Measurements from ENCODE around the gene ZNF512. TPM values are rescaled to one million over a fixed set of nuclear protein-coding genes. Genes with fewer than 3 reads are reported as not detected.

The ZNF512 gene
- total RNA-seq, 1 experiment from 2014 or later, result 28.6 TPM

DNA sequence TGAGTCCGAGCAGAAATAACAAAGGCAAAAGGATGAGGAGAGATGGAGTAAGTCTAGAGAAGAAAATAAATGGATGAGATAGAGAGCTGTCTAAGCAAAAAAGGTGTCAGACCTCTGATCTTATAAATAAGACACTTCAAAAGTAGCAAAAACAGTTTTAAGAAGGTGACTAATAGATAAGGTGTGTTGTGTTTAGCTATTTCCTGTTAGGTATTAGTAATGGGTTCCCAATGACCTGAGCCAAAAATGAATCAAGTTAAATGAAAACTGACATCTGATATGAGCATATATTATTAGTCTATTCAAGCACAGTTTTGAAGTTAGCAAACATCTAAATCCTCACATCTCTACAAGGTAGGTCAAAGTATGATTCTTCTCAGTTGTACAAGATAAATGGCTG, 69.9 kb downstream of the ZNF512 start:
- intact Hi-C loops (cut with micrococcal nuclease; ENCODE audit: unreplicated experiment), result no loop called here
- TF ChIP-seq, protein P1, sequence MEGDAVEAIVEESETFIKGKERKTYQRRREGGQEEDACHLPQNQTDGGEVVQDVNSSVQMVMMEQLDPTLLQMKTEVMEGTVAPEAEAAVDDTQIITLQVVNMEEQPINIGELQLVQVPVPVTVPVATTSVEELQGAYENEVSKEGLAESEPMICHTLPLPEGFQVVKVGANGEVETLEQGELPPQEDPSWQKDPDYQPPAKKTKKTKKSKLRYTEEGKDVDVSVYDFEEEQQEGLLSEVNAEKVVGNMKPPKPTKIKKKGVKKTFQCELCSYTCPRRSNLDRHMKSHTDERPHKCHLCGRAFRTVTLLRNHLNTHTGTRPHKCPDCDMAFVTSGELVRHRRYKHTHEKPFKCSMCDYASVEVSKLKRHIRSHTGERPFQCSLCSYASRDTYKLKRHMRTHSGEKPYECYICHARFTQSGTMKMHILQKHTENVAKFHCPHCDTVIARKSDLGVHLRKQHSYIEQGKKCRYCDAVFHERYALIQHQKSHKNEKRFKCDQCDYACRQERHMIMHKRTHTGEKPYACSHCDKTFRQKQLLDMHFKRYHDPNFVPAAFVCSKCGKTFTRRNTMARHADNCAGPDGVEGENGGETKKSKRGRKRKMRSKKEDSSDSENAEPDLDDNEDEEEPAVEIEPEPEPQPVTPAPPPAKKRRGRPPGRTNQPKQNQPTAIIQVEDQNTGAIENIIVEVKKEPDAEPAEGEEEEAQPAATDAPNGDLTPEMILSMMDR (IDR thresholded peaks at IDR 0.05; ENCODE audit: unreplicated experiment), result no peak
- peak overlapping the region; percentile 12 for H3K27ac Mint-ChIP-seq (ENCODE audit: unreplicated experiment)
- H3K36me3 Mint-ChIP-seq (ENCODE audit: insufficient read depth, unreplicated experiment), result peaks cover 47% of the 10 kb centered on the region
- H3K4me1 Mint-ChIP-seq (ENCODE audit: low read depth, unreplicated experiment), result peaks cover 23% of the 10 kb centered on the region
- H3K4me3 Mint-ChIP-seq (ENCODE audit: low read depth, unreplicated experiment), result no peak overlapping the region
- DNase-seq, result no peak
- BruUV-seq (replicated peaks), result no TSS peak
- H3K9me3 Mint-ChIP-seq (ENCODE audit: low read depth, unreplicated experiment), result no peaks in the 10 kb centered on the region
- CTCF ChIA-PET, result interaction anchor here (1.0 kb wide), 1 partner anchor 11 kb away, joined by 4 read pairs; the partner anchor contains the start of genes SLC4A1AP and SUPT7L
- H3K27me3 Mint-ChIP-seq (ENCODE audit: unreplicated experiment), result no peaks in the 10 kb centered on the region

DNA sequence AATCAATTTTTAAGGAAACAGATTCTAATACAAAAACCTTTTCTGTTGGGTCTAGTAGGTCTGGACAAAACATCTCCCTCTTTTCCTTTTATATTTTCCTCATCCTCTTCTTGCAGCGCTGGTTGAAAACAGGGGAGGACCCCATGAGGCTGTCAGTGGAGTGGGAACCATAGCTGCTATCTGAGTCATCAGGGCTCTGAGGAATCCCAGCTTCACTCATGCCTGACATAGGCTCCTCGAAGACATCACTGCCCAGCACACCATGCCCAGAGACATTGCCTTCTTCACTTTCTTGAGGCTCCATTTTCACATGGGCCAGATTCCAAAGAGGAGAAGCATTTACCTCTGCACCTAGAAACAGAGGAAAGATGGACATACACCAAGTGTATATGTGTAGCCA, 70.6 kb downstream of the ZNF512 start:
- Mint-ChIP-seq H3K27me3 (ENCODE audit: unreplicated experiment) (no peaks in the 10 kb centered on the region), H3K4me3 (ENCODE audit: low read depth, unreplicated experiment) (no peak overlapping the region), H3K36me3 (ENCODE audit: insufficient read depth, unreplicated experiment) (peaks cover 45% of the 10 kb centered on the region), H3K27ac (ENCODE audit: unreplicated experiment) (no peak overlapping the region), H3K9me3 (ENCODE audit: low read depth, unreplicated experiment) (no peaks in the 10 kb centered on the region), H3K4me1 (ENCODE audit: low read depth, unreplicated experiment) (peaks cover 23% of the 10 kb centered on the region)
- BruUV-seq (replicated peaks), result no TSS peak
- TF ChIP-seq, protein P1 (IDR thresholded peaks at IDR 0.05; ENCODE audit: unreplicated experiment), result no peak
- no peak for DNase-seq
- CTCF ChIA-PET, result interaction anchor here (0.7 to 1.0 kb wide), 2 partner anchors 10 to 29 kb away, joined by 3 to 4 read pairs; partner anchors contain the start of genes SLC4A1AP and SUPT7L
- intact Hi-C loops (cut with micrococcal nuclease; ENCODE audit: unreplicated experiment), result no loop called here

DNA sequence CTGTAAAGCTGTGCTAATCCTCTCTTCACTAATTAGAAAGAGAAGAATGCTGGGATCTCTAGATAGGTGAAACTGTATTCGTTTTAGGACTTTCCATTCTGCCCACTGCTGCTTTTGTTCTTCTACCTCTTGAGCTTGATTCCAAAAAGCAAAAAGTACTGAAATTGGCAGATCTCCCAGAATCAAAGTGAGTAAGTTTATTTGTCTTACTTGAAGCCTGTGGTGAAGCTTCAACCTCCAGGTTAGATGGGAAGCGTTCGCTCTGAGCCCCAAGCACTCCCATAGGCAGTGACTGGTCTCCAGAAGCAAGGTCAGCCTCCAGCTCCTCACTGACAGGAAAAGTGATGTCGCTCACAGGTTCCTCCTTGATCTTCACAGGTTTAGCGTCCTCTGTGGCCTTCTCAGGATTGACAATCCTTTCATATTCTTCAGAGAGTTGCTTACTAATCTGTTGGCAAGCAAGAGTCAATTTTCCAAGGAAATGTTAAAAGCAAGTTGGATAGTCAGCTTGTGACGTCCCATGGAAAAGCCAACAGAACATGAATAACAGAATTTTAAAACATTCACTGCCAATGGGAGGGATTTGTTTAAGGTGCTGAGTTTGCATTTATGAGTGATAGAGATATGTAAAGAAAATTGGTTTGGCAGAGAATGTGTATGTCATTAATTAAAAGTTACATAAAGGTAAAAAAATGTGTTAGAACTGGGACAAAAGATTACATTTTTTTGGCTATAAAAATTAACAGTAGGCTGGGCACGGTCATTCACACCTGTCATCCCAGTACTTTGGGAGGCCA, 72.5 kb downstream of the ZNF512 start:
- Mint-ChIP-seq H3K27ac (ENCODE audit: unreplicated experiment) (no peak overlapping the region), H3K9me3 (ENCODE audit: low read depth, unreplicated experiment) (no peaks in the 10 kb centered on the region), H3K36me3 (ENCODE audit: insufficient read depth, unreplicated experiment) (peaks cover 43% of the 10 kb centered on the region), H3K27me3 (ENCODE audit: unreplicated experiment) (no peaks in the 10 kb centered on the region), H3K4me3 (ENCODE audit: low read depth, unreplicated experiment) (no peak overlapping the region), H3K4me1 (ENCODE audit: low read depth, unreplicated experiment) (peaks cover 23% of the 10 kb centered on the region)
- DNase-seq, result no peak
- CTCF ChIA-PET, result no interaction called here
- BruUV-seq (replicated peaks), result no TSS peak
- TF ChIP-seq, protein P1 (IDR thresholded peaks at IDR 0.05; ENCODE audit: unreplicated experiment), result no peak
- intact Hi-C loops (cut with micrococcal nuclease; ENCODE audit: unreplicated experiment), result no loop called here

DNA sequence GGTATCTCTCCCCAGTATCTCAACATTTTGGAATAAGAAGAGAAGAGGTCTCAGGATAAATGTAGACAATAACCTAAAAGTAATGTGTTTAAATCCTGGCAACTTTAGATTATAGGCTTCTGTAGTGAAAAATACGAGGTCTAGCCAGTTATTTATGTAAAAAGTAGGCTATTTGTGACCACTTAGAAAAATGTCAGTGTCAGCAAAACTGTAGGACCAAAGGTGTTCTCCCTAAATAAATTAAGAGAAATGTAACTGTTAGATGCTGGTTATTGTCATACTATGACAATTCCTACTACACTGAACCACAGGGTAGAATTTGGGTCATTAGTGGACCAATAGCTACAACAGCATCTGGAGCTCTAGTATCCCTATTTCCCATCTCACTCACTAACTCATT, 78.5 kb downstream of the ZNF512 start:
- intact Hi-C loops (cut with micrococcal nuclease; ENCODE audit: unreplicated experiment), result no loop called here
- Mint-ChIP-seq H3K4me1 (ENCODE audit: low read depth, unreplicated experiment) (peaks cover 27% of the 10 kb centered on the region), H3K27ac (ENCODE audit: unreplicated experiment) (no peak overlapping the region), H3K9me3 (ENCODE audit: low read depth, unreplicated experiment) (no peaks in the 10 kb centered on the region), H3K27me3 (ENCODE audit: unreplicated experiment) (no peaks in the 10 kb centered on the region), H3K4me3 (ENCODE audit: low read depth, unreplicated experiment) (no peak overlapping the region), H3K36me3 (ENCODE audit: insufficient read depth, unreplicated experiment) (peaks cover 60% of the 10 kb centered on the region)
- CTCF ChIA-PET, result no interaction called here
- no peak for DNase-seq
- TF ChIP-seq, protein P1 (IDR thresholded peaks at IDR 0.05; ENCODE audit: unreplicated experiment), result no peak
- BruUV-seq (replicated peaks), result no TSS peak

Measured in Calu3 (cell line).